Immature natural killer cell (primary cell): Measurements from ENCODE around the gene EHD4. TPM values are rescaled to one million over a fixed set of nuclear protein-coding genes. Genes with fewer than 3 reads are reported as not detected.

Experiments
- DNase-seq, 3 donors: peaks; one replicate each; pipeline ENCODE4 v3.0.0; 2022; ENCODE audit warnings: mixed read lengths in 1 of 3
- H3K27ac Mint-ChIP-seq, 6 donors: one replicate each; pipeline ENCODE4 v1.8.0; 2020; ENCODE audit warnings: mixed read lengths in 6 of 6, mild to moderate bottlenecking in 5 of 6, inconsistent platforms in 4 of 6, moderate library complexity in 3 of 6
- H3K27me3 Mint-ChIP-seq, 3 donors: one replicate each; pipeline ENCODE4 v1.8.0; 2020 to 2021; ENCODE audit warnings: low read depth in 3 of 3, mild to moderate bottlenecking in 3 of 3, mixed read lengths in 3 of 3, moderate library complexity in 3 of 3, inconsistent platforms in 1 of 3
- H3K36me3 Mint-ChIP-seq, 3 donors: one replicate each; pipeline ENCODE4 v1.8.0; 2020; ENCODE audit warnings: mixed read lengths in 3 of 3, inconsistent platforms in 2 of 3, mild to moderate bottlenecking in 2 of 3
- H3K4me1 Mint-ChIP-seq, 2 donors: one replicate each; pipeline ENCODE4 v1.8.0; 2020; ENCODE audit warnings: inconsistent platforms in 2 of 2, mild to moderate bottlenecking in 2 of 2, mixed read lengths in 2 of 2, moderate library complexity in 1 of 2
- H3K4me3 Mint-ChIP-seq, 5 donors: one replicate each; pipeline ENCODE4 v1.8.0; 2020; ENCODE audit warnings: mild to moderate bottlenecking in 5 of 5, mixed read lengths in 5 of 5, inconsistent platforms in 3 of 5, moderate library complexity in 3 of 5
- H3K9me3 Mint-ChIP-seq, 6 donors: one replicate each; pipeline ENCODE4 v1.8.0; 2020; ENCODE audit warnings: mild to moderate bottlenecking in 6 of 6, mixed read lengths in 6 of 6, inconsistent platforms in 4 of 6, moderate library complexity in 3 of 6
- polyA plus RNA-seq, 3 donors: library from polyadenylated mRNA; unstranded; fragments of 300-500 nt; fragmentation: Illumina TruSeq; gene quantifications; one replicate each; pipeline ENCODE4 v1.2.3, GENCODE V29; 2021

Gene EHD4
- polyA plus RNA-seq, 3 donors from 2014 or later = 5.3 to 7.3 (median 7.0) TPM

DNA sequence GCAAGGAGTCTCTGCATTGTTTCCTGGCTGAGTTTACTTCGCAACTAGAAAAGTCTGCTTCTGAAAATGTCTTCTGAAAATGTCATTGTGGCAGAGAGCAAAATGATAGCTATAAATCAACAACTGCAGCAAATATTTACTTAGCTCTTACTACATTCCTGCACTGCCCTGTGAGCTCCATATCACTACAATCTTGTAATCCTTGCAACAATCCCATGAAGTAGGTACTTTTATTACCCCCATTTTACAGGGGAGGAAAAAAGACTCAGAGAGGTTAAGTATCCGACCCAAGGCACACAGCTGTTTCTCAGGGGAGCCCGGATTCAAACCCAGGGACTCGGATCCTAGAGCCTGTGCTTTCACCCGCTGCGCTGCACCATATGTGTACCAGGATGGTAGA, 44.3 kb downstream of the EHD4 start:
- Mint-ChIP-seq H3K36me3 (peaks cover 0 to 4% (median 3%) of the 10 kb centered on the region in 3 donors), H3K9me3 (no peaks in the 10 kb centered on the region), H3K4me3 (no peak overlapping the region), H3K4me1 (peaks cover 11 to 15% of the 10 kb centered on the region in 2 donors), H3K27me3 (peaks cover 0 to 2% (median 0%) of the 10 kb centered on the region in 3 donors), H3K27ac (peak overlapping the region in 2 of 6 donors; percentile 7 to 24)
- no peak for DNase-seq

DNA sequence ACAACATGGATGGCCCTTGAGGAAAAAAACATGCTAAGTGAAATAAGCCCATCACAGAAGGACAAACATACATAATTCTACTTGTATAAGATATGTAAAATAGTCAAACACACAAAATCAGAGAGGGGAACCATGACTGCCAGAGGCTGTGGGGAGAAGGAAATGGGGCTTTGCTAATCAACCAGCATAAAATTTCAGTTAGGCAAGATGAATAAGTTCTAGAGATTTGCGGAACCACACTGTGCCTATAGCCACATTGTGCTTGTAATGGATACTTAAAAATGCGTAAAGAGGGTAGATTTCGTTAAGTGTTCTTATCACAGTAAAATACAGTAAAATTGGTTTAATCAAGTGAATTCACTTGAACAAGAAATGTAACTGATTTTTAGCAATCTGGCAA, 44.8 kb downstream of the EHD4 start:
- peaks cover 11 to 12% of the 10 kb centered on the region in 2 donors for H3K4me1 Mint-ChIP-seq
- no peaks in the 10 kb centered on the region for H3K9me3 Mint-ChIP-seq
- H3K27ac Mint-ChIP-seq = peak overlapping the region in 1 of 6 donors; percentile 24
- DNase-seq = no peak
- H3K36me3 Mint-ChIP-seq = peaks cover 0 to 8% (median 4%) of the 10 kb centered on the region in 3 donors
- H3K4me3 Mint-ChIP-seq = no peak overlapping the region
- peaks cover 0 to 2% (median 0%) of the 10 kb centered on the region in 3 donors for H3K27me3 Mint-ChIP-seq

DNA sequence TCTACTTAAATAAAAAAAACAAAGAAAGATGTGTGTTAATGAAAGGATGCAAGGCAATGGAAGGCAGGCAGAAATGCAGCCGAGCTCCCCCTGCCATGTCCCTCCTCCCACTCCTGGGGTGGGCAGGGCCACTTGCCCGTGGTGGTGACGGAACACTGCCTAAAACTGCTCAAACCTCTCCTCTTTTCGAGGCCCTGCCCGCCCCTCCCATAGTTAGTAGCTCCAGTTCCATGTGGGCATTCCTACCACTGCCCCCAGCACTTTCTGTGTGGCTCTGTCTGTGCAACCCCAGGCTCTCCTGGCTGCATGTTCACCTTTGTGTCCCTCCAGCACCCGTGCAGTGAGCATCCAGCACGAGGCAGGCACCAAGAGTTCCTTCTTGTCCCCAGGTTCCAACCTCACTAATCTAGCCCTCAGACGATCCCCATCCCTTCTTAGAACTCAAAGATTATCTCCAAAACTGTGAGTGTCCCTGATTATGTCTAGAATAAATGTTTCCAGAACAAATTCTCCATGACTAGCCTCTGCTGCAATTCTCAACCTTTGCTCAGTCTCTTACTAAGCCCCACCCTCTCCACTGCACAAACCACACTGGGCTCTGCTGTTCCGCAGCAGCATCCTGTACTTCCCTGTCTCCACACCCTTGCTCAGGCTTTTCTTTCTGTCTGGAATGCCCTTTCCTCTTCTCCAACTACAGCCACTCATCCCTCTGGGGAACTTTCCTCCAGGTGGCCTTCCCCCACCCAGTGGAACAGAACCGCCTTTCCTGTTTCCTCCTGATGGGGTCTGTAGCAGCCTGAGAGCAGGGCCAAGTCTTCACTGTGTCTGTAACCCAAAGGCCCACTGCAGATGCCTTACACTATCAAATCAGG, 45.9 kb downstream of the EHD4 start:
- no peak for DNase-seq
- Mint-ChIP-seq H3K9me3 (no peaks in the 10 kb centered on the region), H3K36me3 (peaks cover 0 to 10% (median 4%) of the 10 kb centered on the region in 3 donors), H3K27ac (peak overlapping the region; percentile 7 to 75 (median 46)), H3K27me3 (peaks cover 0 to 9% (median 0%) of the 10 kb centered on the region in 3 donors), H3K4me1 (peaks cover 11 to 12% of the 10 kb centered on the region in 2 donors), H3K4me3 (peak overlapping the region in 2 of 5 donors; percentile 5 to 57)

DNA sequence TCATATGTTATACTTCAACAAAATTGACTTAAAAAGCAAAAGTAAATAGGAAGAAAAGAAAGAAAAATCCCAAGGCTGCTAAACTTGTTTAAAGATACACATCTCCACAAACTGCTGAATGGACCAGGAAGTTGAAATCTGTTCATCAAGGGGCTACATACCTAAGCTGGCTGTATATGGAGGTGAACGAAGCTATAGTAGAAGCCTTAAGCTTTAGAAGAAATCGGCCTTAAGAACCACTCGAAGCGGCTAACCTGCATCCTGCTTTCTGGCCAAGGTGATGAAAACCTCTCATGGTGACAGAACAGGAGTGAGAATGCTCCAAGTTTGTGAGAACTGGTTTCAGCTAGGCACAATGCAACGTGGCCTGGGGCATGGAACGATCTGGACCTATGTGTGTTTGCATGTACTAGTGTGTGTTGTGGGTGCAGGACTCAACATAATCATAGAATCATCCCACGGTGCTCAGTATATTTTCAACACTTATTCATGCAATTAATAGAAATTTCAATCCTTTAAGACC, 47.2 kb downstream of the EHD4 start:
- H3K36me3 Mint-ChIP-seq = peaks cover 0 to 10% (median 4%) of the 10 kb centered on the region in 3 donors
- no peak overlapping the region for H3K4me3 Mint-ChIP-seq
- H3K27ac Mint-ChIP-seq = no peak overlapping the region
- peaks cover 11 to 12% of the 10 kb centered on the region in 2 donors for H3K4me1 Mint-ChIP-seq
- no peak for DNase-seq
- peaks cover 0 to 9% (median 0%) of the 10 kb centered on the region in 3 donors for H3K27me3 Mint-ChIP-seq
- no peaks in the 10 kb centered on the region for H3K9me3 Mint-ChIP-seq

DNA sequence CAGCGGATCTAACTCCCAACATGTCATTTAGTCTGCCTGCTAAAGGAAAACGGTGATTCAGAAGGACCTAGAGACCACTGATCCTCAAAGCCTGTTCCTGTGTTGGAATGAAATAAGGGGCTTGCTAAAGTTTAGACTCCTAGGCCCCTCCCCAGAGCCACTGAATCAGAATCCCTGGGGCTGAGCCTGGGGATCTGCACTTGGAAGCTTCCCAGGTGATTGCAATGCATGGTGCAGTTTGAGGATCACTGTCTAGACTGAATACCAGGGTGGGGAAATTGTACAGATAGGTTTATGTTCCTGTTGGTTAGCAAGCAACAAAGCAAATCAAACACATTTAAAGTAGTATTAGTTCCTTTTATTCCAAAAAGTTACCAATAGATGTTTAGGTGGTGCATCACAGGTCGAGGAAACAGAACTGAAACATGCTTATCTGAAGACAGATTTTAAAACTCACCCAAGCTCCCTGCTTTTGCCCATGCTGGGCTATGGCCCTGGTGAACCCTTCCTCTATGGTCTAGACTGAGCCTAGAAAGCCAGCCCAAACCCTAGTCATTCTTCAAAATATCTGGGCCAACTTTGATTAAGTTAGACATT, 48.9 kb downstream of the EHD4 start:
- no peak for DNase-seq
- peaks cover 0 to 9% (median 1%) of the 10 kb centered on the region in 3 donors for H3K27me3 Mint-ChIP-seq
- no peak overlapping the region for H3K4me3 Mint-ChIP-seq
- no peaks in the 10 kb centered on the region for H3K9me3 Mint-ChIP-seq
- peaks cover 11 to 12% of the 10 kb centered on the region in 2 donors for H3K4me1 Mint-ChIP-seq
- H3K36me3 Mint-ChIP-seq = peaks cover 0 to 10% (median 4%) of the 10 kb centered on the region in 3 donors
- H3K27ac Mint-ChIP-seq = no peak overlapping the region

DNA sequence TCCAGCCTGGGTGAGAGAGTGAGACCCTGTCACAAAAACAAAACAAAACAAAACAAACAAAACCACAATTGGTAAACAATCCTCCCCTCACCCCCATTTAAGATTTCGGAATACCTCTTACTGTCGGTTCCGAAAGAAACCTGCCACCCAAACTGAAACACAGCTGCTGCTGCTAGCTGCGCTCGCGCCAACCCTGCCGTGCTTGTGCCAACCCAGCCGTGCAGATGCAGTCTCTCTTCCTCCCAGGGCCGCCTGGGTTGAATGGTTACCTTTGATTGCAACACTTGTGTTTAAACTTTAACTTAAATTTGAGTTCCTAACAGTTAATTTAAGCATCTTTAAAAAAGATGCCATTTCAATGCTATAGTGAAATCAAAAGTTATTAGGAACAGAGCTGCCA, 50.0 kb downstream of the EHD4 start:
- H3K27ac Mint-ChIP-seq = peak overlapping the region in 1 of 6 donors; percentile 53
- no peak overlapping the region for H3K4me3 Mint-ChIP-seq
- no peaks in the 10 kb centered on the region for H3K9me3 Mint-ChIP-seq
- peaks cover 0 to 18% (median 8%) of the 10 kb centered on the region in 3 donors for H3K36me3 Mint-ChIP-seq
- peaks cover 0 to 9% (median 3%) of the 10 kb centered on the region in 3 donors for H3K27me3 Mint-ChIP-seq
- H3K4me1 Mint-ChIP-seq = peaks cover 11 to 12% of the 10 kb centered on the region in 2 donors
- DNase-seq = no peak

DNA sequence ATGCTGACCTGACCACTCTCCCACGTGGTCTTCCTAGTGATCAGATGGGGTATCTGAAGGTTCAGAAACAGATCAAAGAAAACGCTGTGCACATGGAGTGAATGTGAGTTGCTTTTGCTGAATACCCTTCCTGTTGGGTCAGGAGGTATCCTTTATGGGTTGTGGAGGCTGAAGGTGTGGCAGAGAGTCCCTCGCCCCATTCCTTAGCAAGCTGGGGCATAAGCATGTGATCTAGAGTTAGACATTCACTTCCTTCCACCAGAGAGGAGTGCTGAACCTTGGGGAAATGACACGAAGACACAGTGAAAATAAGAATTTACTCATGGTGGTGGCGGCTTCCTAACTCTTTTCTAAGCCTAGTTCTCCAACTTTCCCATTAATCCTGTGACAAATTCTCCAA, 50.7 kb downstream of the EHD4 start:
- peaks cover 0 to 19% (median 8%) of the 10 kb centered on the region in 3 donors for H3K36me3 Mint-ChIP-seq
- H3K9me3 Mint-ChIP-seq = no peaks in the 10 kb centered on the region
- H3K4me3 Mint-ChIP-seq = no peak overlapping the region
- DNase-seq = no peak
- peaks cover 0 to 9% (median 3%) of the 10 kb centered on the region in 3 donors for H3K27me3 Mint-ChIP-seq
- peaks cover 9 to 10% of the 10 kb centered on the region in 2 donors for H3K4me1 Mint-ChIP-seq
- H3K27ac Mint-ChIP-seq = peak overlapping the region in 2 of 6 donors; percentile 20 to 52

DNA sequence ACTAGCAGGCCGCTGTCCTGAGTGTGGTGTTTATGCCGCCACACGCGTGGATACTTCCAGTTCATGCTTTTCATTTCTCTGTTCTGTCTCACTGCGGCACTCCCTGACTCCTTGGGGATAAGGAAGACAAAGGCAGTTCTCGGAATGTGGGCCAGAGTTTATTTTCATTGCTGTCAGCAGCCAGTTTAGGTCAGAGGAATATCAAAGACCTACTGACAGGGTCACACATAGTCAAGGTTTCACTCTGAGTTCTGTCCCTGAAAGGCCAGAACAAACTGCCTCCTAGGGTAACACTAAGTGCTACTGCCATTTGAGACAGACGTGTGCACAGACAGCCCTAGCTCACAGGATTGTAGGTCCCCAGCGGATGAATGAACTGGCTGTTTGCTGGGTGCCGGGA, 51.2 kb downstream of the EHD4 start:
- H3K4me3 Mint-ChIP-seq = no peak overlapping the region
- no peaks in the 10 kb centered on the region for H3K9me3 Mint-ChIP-seq
- H3K36me3 Mint-ChIP-seq = peaks cover 0 to 19% (median 8%) of the 10 kb centered on the region in 3 donors
- no peak for DNase-seq
- peak overlapping the region in 1 of 6 donors; percentile 52 for H3K27ac Mint-ChIP-seq
- H3K4me1 Mint-ChIP-seq = peaks cover 9 to 10% of the 10 kb centered on the region in 2 donors
- H3K27me3 Mint-ChIP-seq = peaks cover 0 to 9% (median 3%) of the 10 kb centered on the region in 3 donors

DNA sequence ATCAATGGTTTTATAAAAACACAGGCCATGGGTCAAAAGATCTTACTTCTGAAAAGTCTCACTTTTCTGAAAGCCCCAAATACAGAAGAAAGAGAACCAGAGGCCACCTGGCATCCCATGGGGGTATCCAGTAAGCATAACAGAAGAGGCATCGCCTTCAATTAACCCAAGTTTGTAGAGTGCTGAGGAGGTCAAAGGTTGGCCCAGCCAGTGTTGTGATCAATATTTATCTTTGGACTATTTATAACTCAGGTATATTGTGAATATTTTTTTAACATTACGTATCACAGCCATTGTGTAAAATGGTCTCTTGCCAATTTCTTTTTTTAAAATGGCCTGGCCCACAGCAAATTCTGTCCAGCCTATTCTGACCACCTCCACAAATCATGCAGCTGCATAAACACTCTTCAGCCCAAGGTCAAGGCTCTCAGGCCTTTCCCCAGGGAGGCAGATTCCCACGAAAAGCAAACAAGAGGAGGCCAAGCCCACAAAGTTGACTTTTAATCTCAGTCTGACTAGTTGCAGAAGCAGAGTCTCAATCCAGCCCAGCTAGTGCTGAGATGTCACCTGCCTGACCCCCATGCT, 52.3 kb downstream of the EHD4 start:
- H3K27ac Mint-ChIP-seq = peak overlapping the region in 1 of 6 donors; percentile 52
- H3K9me3 Mint-ChIP-seq = no peaks in the 10 kb centered on the region
- DNase-seq = no peak
- H3K27me3 Mint-ChIP-seq = peaks cover 0 to 9% (median 3%) of the 10 kb centered on the region in 3 donors
- H3K4me1 Mint-ChIP-seq = peaks cover 8 to 11% of the 10 kb centered on the region in 2 donors
- H3K36me3 Mint-ChIP-seq = peaks cover 0 to 19% (median 8%) of the 10 kb centered on the region in 3 donors
- H3K4me3 Mint-ChIP-seq = no peak overlapping the region

DNA sequence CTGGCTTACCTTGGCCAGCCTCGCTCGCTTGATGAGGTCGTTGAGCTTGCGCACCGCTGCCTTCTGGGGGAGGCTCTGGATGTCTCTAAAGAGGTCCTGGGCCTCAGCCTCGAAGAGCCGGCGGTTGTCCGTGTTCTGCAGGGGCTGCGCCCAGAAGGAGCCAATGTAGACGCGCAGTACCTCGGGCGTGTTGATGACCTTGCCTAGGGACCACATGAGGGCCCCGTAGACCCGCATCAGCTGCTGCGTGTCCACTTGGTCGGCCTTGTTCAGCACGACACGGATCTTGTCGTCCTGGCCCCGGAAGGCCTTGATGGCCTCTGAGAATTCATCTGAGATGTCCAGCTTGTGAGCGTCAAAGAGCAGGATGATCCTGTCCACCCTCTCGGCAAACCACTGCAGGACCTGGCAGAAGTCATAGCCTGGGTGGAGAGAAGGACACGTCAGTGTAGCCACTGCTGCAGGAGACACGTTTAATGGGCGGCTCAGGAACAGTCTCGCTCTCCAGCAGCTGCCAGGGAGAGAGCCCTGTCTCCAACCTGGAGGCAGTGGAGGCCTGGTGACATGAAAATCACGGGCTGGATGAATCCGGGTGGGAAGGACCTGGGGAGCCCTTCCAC, 53.0 kb downstream of the EHD4 start:
- Mint-ChIP-seq H3K27me3 (peaks cover 0 to 9% (median 3%) of the 10 kb centered on the region in 3 donors), H3K9me3 (no peaks in the 10 kb centered on the region), H3K36me3 (peaks cover 0 to 16% (median 5%) of the 10 kb centered on the region in 3 donors), H3K4me3 (no peak overlapping the region), H3K27ac (peak overlapping the region in 1 of 6 donors; percentile 50), H3K4me1 (peaks cover 8 to 11% of the 10 kb centered on the region in 2 donors)
- no peak for DNase-seq

DNA sequence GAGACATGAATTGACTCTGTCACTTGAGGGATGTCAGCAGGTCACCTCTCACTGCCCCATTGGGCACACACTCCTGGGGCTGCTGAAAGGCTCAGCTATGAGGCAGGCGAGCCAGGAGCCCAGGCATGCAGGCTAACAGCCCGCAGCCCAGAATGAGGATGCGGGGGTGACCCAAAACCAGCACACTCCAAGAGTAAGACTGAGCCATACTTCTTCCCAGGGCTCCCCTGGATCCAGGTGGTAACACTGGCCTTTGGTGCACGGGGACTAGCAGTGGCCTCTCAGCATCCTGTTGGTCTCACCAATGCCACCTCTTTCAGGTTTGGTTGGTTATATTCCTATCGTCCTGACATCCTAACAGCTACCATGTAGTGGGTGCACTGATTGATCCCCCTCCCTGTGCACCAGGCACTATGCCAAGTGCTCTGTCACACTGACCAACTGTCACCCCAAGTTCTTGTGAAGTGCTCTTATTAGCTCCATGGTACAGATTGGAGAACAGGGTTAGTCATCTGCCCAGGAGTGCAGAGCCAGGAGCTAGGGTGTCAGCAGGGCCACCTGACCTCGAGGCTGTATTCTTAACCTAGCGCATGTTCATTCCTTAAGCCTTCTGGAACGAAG, 53.7 kb downstream of the EHD4 start:
- Mint-ChIP-seq H3K4me3 (no peak overlapping the region), H3K36me3 (peaks cover 0 to 20% (median 8%) of the 10 kb centered on the region in 3 donors), H3K4me1 (peaks cover 8 to 11% of the 10 kb centered on the region in 2 donors), H3K27ac (peak overlapping the region in 1 of 6 donors; percentile 30), H3K27me3 (peaks cover 0 to 6% (median 3%) of the 10 kb centered on the region in 3 donors), H3K9me3 (no peaks in the 10 kb centered on the region)
- DNase-seq = no peak

DNA sequence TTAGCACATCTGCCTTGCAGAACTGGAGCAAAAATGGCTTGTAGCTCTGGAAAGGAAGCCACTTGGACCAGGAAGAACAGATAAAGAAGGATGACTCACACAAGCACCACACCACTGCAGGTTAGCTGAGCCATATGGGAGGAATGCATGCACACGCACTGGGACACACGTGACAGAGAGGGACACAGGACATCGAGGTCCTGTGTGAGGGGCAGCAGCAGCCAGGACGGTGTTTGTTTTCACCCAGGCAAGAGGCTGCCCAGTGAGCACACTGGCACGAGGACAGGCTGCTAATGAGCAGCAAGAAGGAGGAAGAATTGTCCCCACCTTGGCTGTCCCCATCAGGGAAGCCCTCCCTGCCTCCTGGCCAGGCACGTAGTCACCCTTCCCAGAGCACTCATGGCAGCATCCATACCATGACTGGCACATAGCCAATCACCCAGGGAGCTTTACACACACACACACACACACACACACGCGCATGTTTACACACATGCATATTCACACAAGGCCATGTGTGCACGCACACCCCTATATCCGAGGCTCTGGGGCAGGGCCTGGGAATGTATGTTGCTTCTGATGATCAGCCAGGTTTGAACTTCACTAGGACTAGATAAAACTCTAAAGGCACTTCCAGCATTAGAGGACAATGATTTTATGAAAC, 54.5 kb downstream of the EHD4 start:
- H3K27ac Mint-ChIP-seq = peak overlapping the region in 1 of 6 donors; percentile 20
- H3K36me3 Mint-ChIP-seq = peaks cover 0 to 19% (median 8%) of the 10 kb centered on the region in 3 donors
- no peaks in the 10 kb centered on the region for H3K9me3 Mint-ChIP-seq
- H3K4me1 Mint-ChIP-seq = peaks cover 8 to 11% of the 10 kb centered on the region in 2 donors
- H3K4me3 Mint-ChIP-seq = peak overlapping the region in 1 of 5 donors; percentile 9
- DNase-seq = no peak
- H3K27me3 Mint-ChIP-seq = peaks cover 0 to 6% (median 3%) of the 10 kb centered on the region in 3 donors
